Activated CD8-positive, alpha-beta T cell treated with anti-CD3 and anti-CD28 coated beads for 36 hours (primary cell): Measurements from ENCODE around the gene CHRM3. TPM values are rescaled to one million over a fixed set of nuclear protein-coding genes. Genes with fewer than 3 reads are reported as not detected.

Source experiments
- ATAC-seq: fragments of 200-7000 bp; cut with Tn5 transposase; one replicate; pipeline ENCODE4 v1.10.0; 2021; ENCODE audit warnings: mild to moderate bottlenecking, moderate library complexity
- CTCF ChIA-PET: fragments of 350-600 bp; sonication (Branson Sonifier 250); formaldehyde crosslinking; loops from one replicate; lab custom pipeline; 2021; ENCODE audit warnings: antibody characterized with exemption; lab: Charles Lee
- POLR2A ChIA-PET: fragments of 350-600 bp; sonication (Branson Sonifier 250); formaldehyde crosslinking; loops from one replicate; lab custom pipeline; 2021; ENCODE audit warnings: antibody characterized with exemption; lab: Charles Lee
- DNase-seq: peaks from one replicate; pipeline ENCODE4 v3.0.0-alpha.2; 2020
- H3K27ac Mint-ChIP-seq: one replicate; pipeline ENCODE4 v1.8.0; 2021; ENCODE audit warnings: mild to moderate bottlenecking, mixed read lengths
- H3K27me3 Mint-ChIP-seq: one replicate; pipeline ENCODE4 v1.8.0; 2021; ENCODE audit warnings: mixed read lengths
- H3K36me3 Mint-ChIP-seq: one replicate; pipeline ENCODE4 v1.8.0; 2021; ENCODE audit warnings: low read depth, mixed read lengths
- H3K4me1 Mint-ChIP-seq: one replicate; pipeline ENCODE4 v1.8.0; 2021; ENCODE audit warnings: low read depth, mixed read lengths
- H3K4me3 Mint-ChIP-seq: one replicate; pipeline ENCODE4 v1.8.0; 2021; ENCODE audit warnings: mild to moderate bottlenecking, moderate library complexity, mixed read lengths
- H3K9me3 Mint-ChIP-seq: one replicate; pipeline ENCODE4 v1.8.0; 2021; ENCODE audit warnings: mixed read lengths
- CTCF ChIP-seq: fragments of 200-600 bp; IDR thresholded peaks from one replicate; pipeline ENCODE4 v1.8.0; 2022; ENCODE audit warnings: antibody characterized with exemption, mild to moderate bottlenecking
- intact Hi-C: fragments of 100-400 bp; cut with micrococcal nuclease; formaldehyde crosslinking; loops from one replicate; pipeline ENCODE4 v1.10.0; 2022
- total RNA-seq, 2 experiments: library from RNA; stranded (reverse); gene quantifications; one replicate each; pipeline ENCODE4 v1.2.3, GENCODE V29; 2021

The CHRM3 gene
- total RNA-seq, 2 experiments from 2014 or later: 0.36 TPM; not detected in 1

- no peaks in the 10 kb centered on the region for H3K36me3 Mint-ChIP-seq
- no peak overlapping the region for H3K4me3 Mint-ChIP-seq
- ChIA-PET POLR2A (no interaction called here), CTCF (no interaction called here)
- H3K4me1 Mint-ChIP-seq: no peaks in the 10 kb centered on the region
- no peak for ATAC-seq
- no peak for TF ChIP-seq CTCF
- intact Hi-C loops: no loop called here
- H3K27me3 Mint-ChIP-seq: peaks cover 33% of the 10 kb centered on the region
- no peak overlapping the region for H3K27ac Mint-ChIP-seq
- H3K9me3 Mint-ChIP-seq: no peaks in the 10 kb centered on the region
- DNase-seq: no peak
These were observed 7.7 kb downstream of the CHRM3 start for GRCh38 chr1:239394107-239394506.

GRCh38 chr1:239413916-239414315, 27.5 kb downstream of the CHRM3 start:
- CTCF ChIA-PET: no interaction called here

GRCh38 chr1:239417221-239417620, 30.9 kb downstream of the CHRM3 start:
- Mint-ChIP-seq H3K4me3 (no peak overlapping the region), H3K27ac (no peak overlapping the region), H3K36me3 (no peaks in the 10 kb centered on the region), H3K4me1 (peaks cover 2% of the 10 kb centered on the region), H3K27me3 (no peaks in the 10 kb centered on the region), H3K9me3 (no peaks in the 10 kb centered on the region)
- ChIA-PET CTCF (no interaction called here), POLR2A (no interaction called here)
- DNase-seq: no peak
- intact Hi-C loops: loop anchor here (10.0 kb wide), 1 partner anchor 398 kb away; no protein-coding TSS in a partner anchor
- ATAC-seq: no peak
- TF ChIP-seq CTCF: no peak

More at GRCh38 chr1:239413916-239414315, 27.5 kb downstream of the CHRM3 start:
- POLR2A ChIA-PET: no interaction called here
- H3K4me3 Mint-ChIP-seq: no peak overlapping the region
- DNase-seq (no peak), ATAC-seq (no peak)
- no peaks in the 10 kb centered on the region for H3K4me1 Mint-ChIP-seq
- H3K27me3 Mint-ChIP-seq: no peaks in the 10 kb centered on the region
- no peaks in the 10 kb centered on the region for H3K9me3 Mint-ChIP-seq
- TF ChIP-seq CTCF: no peak
- H3K27ac Mint-ChIP-seq: no peak overlapping the region
- intact Hi-C loops: loop anchor here (10.0 kb wide), 1 partner anchor 401 kb away; no protein-coding TSS in a partner anchor
- no peaks in the 10 kb centered on the region for H3K36me3 Mint-ChIP-seq

GRCh38 chr1:239417986-239418640, 31.7 kb downstream of the CHRM3 start:
- intact Hi-C loops: loop anchor here (10.0 kb wide), 1 partner anchor 397 kb away; no protein-coding TSS in a partner anchor
- TF ChIP-seq CTCF: no peak
- no peaks in the 10 kb centered on the region for H3K36me3 Mint-ChIP-seq
- POLR2A ChIA-PET: no interaction called here
- peaks cover 2% of the 10 kb centered on the region for H3K4me1 Mint-ChIP-seq
- CTCF ChIA-PET: no interaction called here
- no peaks in the 10 kb centered on the region for H3K27me3 Mint-ChIP-seq
- ATAC-seq (no peak), DNase-seq (no peak)
- no peaks in the 10 kb centered on the region for H3K9me3 Mint-ChIP-seq
- no peak overlapping the region for H3K4me3 Mint-ChIP-seq
- H3K27ac Mint-ChIP-seq: no peak overlapping the region

GRCh38 chr1:239418681-239419080, 32.3 kb downstream of the CHRM3 start:
- H3K27ac Mint-ChIP-seq: no peak overlapping the region
- no peak for ATAC-seq
- ChIA-PET CTCF (no interaction called here), POLR2A (no interaction called here)
- intact Hi-C loops: loop anchor here (10.0 kb wide), 1 partner anchor 396 kb away; no protein-coding TSS in a partner anchor
- no peak for TF ChIP-seq CTCF
- peaks cover 2% of the 10 kb centered on the region for H3K4me1 Mint-ChIP-seq
- no peaks in the 10 kb centered on the region for H3K27me3 Mint-ChIP-seq
- H3K36me3 Mint-ChIP-seq: no peaks in the 10 kb centered on the region
- DNase-seq: no peak
- H3K4me3 Mint-ChIP-seq: no peak overlapping the region
- H3K9me3 Mint-ChIP-seq: no peaks in the 10 kb centered on the region
